Stimulated activated CD4-positive, alpha-beta T cell treated with anti-CD3 and anti-CD28 coated beads, TNF-alpha, amount 100 ng/mL, for 4 hours (primary cell): ENCODE results near the gene MRPL33.

ENCODE experiments used
- DNase-seq, 3 experiments: peaks; one replicate each; pipeline ENCODE4 v3.0.0-alpha.2; 2020; ENCODE audit warnings: low read depth in 3 of 3

Gene MRPL33

DNA sequence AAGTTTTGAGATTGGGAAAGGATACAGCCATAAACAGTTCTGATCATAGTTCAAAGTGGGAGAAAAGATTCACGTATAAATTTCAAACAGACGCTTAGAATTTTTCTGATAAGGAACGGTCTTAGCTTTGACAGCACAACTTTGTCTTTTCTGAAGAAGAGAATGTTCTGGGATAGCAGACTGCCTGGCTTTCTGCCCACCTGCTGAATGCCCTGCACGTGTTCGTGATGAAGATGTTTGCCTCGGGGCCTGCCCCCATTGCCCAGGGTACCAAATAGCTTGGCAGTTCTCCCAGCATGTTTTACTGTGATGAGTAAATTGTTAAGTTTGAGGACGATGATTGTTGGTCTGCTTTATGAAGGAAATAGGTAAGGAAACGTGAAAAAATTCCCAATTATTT, 4.6 kb downstream of the MRPL33 start:
- no peak for DNase-seq

DNA sequence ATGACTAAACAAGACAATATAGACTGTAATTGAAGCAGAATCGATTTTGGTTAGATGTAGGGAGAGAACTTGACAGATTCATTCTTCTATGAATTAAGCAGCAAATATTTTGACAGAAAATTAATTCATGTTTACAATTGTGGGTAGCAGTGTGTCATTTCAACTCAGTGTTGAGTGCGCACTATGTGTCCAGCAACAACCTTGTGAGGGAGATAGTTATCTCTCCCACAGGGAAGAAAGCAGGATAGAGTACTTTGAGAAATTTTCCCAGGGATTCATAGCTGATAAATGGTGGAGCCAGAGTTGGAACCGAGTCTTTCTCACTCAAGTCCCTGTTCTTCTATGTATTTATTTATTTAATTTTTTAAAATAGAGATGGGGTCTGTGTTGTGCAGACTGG, 5.2 kb downstream of the MRPL33 start:
- no peak for DNase-seq

DNA sequence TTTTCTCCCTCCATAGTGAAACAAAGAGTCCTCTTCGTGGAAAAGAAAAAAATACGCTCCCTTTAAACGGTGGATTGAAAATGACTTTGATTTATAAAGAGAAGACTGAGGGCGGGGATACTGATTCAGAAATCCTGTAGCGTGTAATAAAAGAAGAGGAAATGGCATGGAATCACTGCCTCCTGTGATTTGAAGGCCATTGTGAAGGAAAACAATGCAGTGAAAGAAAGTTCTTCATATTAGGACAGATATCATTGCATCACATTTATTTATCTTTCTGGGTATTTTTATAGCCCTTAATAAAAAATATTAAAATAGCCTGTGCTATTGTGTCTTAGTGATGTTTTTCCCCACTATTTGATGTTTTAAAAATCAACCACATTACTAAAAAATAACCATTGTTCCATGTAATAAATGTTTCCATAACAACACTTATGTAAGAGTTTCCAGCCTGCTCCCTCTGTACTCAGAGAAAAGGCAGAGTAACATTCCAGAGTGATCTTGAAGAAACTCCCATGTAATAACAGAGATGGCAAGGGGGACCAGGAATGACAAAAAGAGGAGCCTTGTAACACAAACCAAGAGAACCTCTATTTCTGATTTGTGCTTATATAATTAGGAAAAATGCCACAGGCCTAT, 8.0 kb downstream of the MRPL33 start:
- no peak for DNase-seq

DNA sequence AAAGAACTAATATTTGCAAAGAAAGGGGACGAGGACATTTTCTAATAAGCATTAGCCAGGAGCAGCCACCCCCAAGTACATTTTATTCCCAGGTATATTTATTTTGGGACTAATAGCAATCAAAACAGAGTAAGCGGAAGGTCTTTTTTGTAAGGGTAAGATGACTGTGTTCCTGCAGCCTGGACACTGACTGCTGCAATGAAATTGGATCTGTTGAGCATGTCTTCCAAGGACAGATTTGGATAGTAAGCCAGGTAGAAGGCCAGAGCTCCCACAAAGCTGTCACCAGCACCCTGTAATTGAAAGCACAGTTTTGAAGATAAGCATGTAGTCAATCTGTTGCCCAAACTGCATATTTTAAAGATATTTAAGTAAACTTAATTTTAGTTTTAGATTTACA, 10.0 kb downstream of the MRPL33 start:
- DNase-seq, result no peak

DNA sequence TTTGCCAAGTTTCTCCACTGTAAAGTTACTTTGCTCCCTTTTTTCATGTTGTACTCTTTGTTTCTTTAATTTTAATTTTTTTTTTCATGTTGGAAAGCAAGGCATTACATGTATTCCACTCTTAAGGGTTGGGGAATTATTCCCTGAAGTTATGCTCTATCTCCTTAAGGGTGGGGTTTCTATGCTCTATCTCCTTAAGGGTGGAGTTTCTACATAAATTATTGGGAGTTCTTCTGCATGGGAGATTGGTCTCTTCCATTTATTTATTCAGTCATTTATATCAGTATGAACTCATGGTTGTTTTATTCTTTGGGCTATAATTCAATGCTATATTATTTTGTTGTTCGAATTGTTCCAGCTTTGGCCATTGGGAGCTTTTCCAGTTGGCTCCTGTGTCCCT, 11.2 kb downstream of the MRPL33 start:
- no peak for DNase-seq

DNA sequence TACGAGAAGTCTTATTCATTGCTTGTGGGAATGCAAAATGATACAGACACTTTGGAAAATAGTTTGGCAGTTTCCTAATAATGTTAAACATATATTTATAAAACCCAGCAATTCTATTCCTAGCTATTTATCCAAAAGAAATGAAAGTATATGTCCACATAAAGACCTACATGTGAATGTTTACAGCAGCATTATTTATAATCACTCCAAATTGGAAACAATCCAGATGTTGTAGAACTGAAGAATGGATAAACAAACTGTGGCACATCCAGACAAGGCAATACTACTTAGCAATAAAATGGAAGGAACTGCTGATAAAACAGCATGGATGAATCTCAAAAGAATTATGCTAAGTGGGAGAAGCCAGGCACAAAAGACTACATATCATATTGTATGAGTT, 19.3 kb downstream of the MRPL33 start:
- DNase-seq, result no peak

DNA sequence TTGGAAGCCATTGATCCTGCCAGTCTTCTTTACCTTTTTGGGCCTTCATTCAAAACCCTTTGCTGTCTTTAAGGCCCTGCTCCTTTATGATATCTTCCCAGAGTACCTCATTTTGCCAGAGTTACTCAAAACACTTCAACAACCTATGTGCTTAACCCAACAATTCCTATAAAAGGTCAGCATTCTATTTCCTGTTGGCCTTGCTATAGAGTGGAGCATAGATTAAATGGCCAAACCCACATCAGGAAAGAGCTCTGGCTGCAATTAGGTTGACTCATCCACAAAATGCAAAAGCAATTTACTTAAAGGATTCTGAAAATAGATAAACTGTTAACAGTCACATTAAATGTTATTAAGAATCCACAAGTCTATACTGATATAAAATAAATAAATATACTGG, 21.2 kb downstream of the MRPL33 start:
- no peak for DNase-seq

DNA sequence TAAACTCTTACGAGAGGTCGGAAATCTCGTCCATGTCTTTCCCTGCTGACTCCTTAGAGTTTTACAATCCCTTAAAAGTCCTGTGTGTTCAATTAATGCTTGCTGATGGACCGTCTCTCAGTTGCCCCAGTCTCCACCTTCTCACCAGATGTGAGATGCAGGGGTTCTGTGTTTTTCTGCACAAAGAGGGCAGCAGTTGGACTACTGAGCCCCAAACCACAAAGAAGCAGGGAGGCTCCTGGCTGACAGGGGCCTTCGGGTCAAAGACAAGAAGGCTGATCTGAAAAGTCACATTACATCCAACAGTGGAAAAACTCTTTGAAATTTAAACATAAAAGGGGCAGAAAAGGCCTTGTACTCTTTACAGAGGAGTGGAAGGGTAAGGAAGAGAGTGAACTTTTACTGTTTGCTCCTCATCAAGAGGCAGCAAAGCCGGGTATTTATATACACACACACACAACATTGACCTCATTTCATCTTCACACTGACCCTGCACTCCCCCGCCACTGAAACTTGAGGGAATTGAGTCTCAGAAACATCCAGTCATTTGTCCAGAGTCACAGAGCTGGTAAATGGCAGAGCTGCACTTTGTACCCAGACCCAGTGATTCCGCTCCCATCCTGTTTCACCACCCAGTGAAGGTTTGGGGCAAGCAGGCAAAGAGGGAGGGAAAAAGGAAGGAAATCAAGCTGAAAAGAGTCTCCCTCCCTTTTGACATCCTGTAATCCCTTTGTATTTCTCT, 23.7 kb downstream of the MRPL33 start:
- DNase-seq, result no peak

DNA sequence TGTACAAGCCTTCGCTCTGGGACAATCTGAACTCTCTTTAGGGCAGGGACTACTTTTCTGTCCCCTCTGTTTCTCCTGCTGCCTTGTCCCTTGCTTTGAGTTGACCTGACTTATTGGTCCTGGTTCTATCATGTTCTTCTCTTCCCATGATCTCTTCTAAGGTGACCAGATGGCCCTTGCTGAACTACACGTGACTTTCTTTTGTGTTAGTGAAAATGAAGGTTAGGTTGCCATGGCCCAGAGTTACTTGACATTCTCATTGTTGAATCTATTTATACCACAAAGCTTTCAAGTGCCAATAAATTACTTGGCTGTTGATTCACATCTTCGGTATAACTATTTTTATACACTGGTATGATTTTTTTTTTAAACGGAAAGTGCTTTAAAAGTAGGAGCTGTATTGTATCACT, 24.4 kb downstream of the MRPL33 start:
- DNase-seq, result no peak

DNA sequence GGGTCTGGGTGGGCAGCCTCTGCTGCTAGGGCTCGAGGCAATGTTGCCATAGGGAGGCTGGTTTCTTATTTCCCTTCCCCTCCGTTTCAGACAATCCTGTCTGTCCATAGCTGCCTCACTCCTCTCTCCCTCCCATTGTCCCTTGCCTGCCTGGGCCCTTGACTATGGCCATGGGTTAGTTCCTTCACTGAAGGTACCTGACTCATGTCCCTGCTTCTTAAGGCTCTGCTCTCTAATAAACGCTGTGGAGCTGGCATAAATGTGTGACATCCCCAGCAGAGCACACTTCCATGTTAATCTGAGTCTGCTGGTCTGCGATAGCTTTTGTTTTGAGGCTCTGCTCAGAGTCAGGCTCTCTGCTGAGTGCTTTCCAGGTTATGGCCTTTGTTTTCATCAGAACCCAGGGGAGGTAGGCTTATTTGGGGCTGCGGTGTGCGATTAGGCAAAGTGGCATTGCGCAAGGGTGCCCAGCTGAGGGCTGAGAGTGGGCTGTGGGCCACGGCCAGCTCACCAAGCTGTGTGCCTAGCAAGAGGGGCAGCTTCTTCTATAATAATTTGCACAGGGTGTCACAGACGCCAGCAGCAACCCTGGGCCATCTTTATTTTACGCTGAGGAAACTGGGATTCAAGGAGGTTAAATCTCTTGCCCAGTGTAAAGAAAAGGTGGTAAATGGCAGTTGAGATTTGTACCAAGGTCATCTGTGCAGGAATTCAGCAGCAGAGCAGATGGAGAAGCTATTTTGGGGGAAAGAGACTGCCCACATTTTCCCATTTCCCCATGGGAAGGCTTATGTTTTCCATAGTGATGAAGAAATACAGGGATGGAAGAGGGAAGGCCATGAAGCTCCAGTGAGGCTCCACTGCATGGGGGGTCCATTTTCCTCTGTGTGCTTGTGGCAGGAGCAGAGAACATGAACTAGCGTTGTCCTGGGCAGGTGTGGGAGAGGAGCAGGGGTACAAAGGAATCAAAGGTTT, 25.6 kb downstream of the MRPL33 start:
- no peak for DNase-seq

DNA sequence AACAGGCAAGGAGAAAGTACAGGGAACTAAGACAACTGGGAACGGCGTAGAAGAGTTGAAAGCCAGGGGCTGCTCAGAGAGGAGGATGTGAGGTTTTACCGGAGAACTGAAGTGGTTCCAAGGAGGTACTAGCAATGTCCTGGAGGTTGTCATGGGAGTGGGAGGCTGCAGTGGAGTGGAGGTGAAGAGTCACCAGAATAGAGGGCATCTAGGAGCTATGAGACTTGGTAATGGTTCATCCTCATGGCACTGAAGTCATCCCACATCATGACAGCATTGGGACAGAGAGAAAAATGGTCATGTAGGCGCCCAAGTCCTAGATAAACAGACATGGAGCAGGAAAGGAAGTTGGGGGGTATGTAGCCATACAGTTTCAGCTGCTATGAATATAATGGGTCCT, 26.3 kb downstream of the MRPL33 start:
- no peak for DNase-seq

DNA sequence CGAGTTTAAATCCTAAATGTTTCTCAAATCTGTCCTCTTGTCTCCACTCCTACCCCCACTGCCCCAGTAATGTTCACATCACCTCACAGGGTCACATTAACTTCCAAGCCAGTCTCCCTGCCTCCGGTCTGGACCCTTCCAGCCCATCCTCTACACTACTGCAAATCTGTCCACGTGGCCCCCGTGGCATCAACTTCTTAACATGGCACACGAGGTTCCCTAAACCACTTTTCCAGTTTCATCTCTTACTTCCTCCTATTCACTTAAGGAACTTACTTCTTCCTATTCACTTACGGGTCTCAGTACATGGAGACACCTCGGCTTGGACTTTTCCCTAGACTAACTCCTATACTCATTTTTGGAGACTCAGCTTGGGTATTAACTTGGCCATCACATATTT, 27.0 kb downstream of the MRPL33 start:
- DNase-seq, result no peak

DNA sequence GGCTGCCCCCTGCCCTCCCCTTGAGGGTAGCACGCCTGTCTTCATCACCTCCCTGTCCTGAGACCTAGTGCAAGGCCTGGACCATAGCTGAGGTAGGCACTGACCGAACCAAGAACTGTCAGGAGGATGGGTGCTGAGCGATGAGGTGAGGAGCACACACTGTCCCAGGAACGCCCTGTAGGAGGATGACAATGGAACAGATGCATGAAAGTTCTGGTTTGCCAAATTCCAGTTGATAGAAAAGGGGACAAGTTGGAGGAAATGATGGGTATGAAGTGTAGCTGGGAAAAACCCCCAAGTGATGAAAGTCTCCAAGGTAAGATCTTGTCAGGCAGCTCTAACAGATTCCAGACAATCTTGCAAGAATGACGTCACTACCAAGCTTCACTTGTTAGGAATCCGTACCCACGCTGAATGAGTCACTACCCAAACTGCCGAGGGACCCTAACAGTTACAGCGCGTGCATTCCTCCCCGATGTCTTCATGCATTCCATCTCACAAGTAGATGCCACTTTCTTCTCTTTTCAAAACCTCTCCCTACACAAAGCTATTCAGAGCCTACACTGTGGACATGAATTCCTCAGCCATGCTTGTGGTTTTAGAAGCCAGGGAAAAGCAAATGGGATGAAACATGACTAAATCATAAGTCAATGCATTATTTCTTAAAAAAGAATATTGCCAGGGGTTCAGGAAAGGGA, 27.6 kb downstream of the MRPL33 start:
- DNase-seq, result no peak

DNA sequence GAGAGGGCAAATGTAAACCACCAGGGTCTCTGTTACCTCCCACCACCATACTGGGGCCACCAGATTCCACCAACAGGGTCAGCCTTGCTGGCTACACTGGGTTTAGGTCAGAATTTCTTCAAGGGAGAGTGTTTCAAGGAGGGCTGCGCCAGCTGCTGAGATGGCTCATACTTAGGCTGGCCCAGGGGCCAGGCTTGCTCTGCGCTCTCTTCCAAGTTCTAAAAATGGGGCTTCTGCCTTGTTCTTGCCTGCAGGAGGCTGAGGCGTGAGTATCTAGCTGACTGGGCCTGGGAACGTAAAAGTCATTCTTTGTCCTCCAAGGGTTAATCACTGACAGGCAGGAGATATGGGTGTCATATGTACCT, 28.1 kb downstream of the MRPL33 start:
- DNase-seq, result no peak

DNA sequence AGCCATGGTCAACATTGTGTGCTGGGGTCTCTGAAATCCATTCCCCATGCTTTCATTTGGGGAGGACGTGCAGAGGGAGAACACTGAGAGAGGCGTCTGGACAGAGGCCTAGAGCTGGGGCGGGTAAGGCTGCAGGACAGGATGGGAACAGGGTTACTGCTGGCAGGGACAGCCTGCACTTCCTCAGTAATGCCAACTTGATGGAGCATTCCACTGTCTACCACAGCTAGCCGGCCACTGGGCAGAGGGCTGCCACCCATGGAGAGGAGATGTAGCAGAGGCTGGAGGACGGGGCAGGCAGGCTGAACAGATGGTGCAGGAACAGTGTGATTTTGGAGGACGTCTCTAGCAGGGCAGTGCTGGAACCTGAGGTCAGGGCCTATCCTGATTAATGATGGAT, 29.3 kb downstream of the MRPL33 start:
- DNase-seq, result no peak

DNA sequence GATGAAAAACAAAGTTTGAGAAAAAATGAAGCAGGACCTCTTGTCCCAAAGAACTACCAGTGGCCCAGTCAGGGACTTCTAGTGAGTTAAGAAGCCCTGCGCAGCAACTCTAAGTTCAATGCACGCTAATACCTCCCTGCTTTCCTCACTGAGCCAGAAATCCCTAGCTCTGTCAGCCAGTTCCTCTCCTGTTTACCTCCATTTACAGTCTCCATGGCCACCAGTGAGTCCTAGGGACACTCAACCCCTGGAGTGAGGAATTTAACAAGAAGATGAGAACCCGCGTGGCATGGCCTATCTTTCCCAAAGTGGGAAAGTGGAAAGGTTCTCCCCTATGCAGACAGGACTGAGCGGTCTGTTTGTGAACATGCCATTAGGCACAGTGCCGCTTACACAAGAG, 31.0 kb downstream of the MRPL33 start:
- no peak for DNase-seq

DNA sequence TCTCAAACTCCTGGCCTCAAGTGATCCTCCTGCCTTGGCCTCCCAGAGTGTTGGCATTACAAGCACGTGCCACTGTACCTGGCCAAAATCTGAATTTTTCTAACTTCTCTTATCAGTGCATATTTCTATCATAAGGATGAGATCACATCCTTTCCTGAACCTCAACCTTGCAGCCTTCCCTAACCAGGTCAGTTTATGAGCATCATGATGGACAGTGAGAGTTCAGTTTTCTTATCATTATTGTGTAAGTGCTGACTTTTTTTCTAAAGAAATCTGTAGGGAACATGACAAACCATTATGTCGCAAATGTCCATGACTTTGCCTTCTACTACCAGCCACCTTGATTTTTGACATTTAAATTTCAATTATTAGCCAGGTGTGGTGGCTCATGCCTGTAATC, 31.5 kb downstream of the MRPL33 start:
- DNase-seq, result no peak

DNA sequence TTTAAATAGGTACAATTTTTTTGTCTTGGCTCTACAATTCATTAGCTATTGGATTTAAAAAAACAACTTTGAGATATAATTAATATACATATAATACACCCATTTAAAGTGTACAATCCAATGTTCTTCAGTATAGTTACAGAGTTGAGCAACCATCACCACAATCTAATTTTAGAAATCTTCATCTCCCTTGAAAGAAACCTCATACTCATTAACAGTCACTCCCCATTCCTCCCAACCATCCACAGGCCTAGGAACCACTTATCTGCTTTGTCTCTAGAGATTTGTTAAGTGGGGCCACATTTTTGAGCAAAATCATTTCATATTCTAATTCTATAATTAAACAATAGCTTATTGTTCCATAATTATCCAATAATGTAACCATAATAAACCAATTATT, 32.6 kb downstream of the MRPL33 start:
- DNase-seq, result no peak

DNA sequence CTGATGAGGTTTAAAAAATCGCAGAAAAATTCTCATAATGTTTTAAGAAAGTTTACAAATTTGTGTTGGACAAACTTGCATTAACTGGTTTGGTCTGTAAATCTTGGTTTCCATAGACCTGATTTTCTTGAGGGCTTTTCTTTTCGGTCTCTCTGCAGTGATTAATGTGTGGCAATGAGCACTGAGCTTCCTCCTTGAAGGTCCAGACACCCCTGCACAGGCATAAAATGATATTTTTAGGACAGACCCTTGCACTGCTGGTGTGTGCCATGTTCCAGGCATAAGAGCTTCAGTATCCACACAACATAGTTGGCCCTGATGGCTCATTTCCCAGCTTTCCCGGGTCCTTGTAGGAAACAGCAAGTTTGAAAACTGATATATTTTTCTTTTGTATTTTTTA, 33.7 kb downstream of the MRPL33 start:
- DNase-seq, result no peak

DNA sequence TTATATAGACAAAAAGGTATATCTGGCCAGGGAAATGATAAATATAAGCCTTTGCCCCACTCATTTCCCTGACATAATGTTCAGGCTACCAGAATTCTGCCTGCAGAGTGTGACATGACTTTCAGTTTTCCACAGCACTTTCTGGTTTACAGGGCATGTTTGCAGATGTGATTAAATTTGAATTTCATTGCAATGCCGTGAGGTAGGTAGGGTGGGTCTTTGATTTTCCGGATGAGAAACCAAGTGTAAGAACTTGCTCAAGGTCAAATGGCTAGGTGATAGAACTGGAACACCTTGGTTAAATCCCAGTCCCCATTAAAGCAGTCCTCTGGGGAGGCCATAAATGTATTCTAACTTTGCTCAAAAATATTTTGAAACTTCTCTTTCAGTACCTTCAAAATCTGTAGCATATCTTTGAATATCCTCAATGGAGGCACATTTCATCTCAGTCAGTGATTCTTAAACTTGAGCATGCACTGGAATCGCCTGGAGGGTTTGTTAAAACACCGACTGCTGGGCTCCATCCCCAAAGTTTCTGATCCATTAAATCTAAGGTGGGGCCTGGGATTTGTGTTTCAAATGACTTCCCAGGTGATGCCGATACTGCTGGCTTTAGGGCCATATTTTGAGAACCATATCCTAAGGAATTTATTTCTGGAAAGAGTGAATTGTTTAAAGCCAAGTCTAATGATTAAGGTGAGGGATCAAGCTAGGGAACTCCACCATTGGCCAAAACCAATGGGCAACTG, 35.0 kb downstream of the MRPL33 start:
- no peak for DNase-seq

DNA sequence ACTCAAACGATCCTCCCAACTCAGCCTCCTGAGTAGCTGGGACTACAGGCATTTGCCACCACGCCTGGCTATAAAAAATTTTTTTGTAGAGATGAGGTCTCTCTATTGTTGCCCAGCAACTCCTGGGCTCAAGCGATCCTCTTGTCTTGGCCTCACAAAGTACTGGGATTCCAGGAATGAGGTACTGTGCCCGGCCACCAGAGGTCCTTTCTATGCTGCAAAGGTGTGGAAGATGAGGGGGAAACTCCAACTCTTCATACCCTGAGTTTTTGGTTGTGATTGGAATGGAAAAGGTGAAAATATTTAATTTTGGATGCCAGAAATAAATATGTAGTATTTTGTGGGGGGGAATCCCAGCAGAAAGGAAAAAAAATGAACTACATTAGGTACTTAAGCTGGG, 36.0 kb downstream of the MRPL33 start:
- DNase-seq, result no peak
